ENCODE results near the gene SCN1A. TPM values are rescaled to one million over a fixed set of nuclear protein-coding genes. Genes with fewer than 3 reads are reported as not detected.

The SCN1A gene
- total RNA-seq, 1 donor from 2014 or later: 26.9 TPM

DNA sequence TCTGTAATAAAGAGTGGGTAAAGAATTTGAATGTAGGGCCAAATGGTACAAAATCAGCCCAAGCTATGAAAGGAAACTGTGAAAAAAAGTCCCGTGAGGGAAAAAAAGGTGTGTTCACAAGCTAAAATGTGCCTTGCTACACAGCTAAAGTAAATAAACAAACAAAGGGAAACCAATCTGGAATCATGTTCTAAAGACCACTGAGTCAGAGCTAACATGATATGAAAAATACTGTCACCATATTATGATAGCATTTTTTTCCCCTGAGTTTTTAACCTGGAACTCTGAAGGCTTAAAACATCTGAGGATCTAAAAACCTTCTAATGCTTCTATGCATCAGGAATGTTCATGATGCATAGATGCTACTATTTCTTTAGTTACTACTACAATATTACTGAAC is 58.8 kb downstream of the SCN1A start:
- ATAC-seq: no peak
- no peak for TF ChIP-seq CTCF (IDR thresholded peaks at IDR 0.05)
- Histone ChIP-seq H3K4me3 (no peak overlapping the region), H3K27me3 (no peaks in the 10 kb centered on the region), H3K9me3 (no peaks in the 10 kb centered on the region), H3K27ac (no peak overlapping the region), H3K4me1 (no peaks in the 10 kb centered on the region), H3K36me3 (no peaks in the 10 kb centered on the region)
- no peak for DNase-seq
- intact Hi-C loops (cut with DNase I): no loop called here

DNA sequence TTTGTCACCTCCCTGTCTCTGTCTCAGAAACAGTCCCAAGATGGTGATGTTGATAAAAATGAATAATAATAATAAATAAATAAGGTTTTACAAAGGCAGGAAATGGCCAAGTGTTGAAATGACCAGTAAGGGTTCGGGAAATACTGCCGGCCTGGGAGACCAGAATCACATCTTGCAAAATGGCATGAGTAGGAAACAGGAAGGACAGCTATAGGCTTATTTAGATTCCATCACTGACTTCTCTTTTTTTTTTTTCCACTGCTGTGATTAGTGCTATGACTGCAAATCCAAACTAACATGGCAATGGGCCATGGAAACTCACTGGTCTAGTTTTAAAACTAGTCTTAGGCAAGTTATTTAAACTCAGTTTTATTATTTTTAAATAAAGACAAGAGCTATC is 60.6 kb downstream of the SCN1A start:
- H3K4me3 ChIP-seq: no peak overlapping the region
- intact Hi-C loops (cut with DNase I): no loop called here
- no peaks in the 10 kb centered on the region for H3K27me3 ChIP-seq
- no peak for TF ChIP-seq CTCF (IDR thresholded peaks at IDR 0.05)
- no peaks in the 10 kb centered on the region for H3K4me1 ChIP-seq
- H3K27ac ChIP-seq: no peak overlapping the region
- H3K9me3 ChIP-seq: no peaks in the 10 kb centered on the region
- no peak for DNase-seq
- peak; percentile 60 for ATAC-seq
- H3K36me3 ChIP-seq: no peaks in the 10 kb centered on the region

GRCh38 chr2:166060191-166060590 is 67.6 kb downstream of the SCN1A start:
- no peak for ATAC-seq
- Histone ChIP-seq H3K9me3 (no peaks in the 10 kb centered on the region), H3K36me3 (no peaks in the 10 kb centered on the region), H3K4me1 (no peaks in the 10 kb centered on the region), H3K27ac (no peak overlapping the region), H3K27me3 (no peaks in the 10 kb centered on the region), H3K4me3 (no peak overlapping the region)
- DNase-seq: no peak
- intact Hi-C loops (cut with DNase I): no loop called here
- no peak for TF ChIP-seq CTCF (IDR thresholded peaks at IDR 0.05)

DNA sequence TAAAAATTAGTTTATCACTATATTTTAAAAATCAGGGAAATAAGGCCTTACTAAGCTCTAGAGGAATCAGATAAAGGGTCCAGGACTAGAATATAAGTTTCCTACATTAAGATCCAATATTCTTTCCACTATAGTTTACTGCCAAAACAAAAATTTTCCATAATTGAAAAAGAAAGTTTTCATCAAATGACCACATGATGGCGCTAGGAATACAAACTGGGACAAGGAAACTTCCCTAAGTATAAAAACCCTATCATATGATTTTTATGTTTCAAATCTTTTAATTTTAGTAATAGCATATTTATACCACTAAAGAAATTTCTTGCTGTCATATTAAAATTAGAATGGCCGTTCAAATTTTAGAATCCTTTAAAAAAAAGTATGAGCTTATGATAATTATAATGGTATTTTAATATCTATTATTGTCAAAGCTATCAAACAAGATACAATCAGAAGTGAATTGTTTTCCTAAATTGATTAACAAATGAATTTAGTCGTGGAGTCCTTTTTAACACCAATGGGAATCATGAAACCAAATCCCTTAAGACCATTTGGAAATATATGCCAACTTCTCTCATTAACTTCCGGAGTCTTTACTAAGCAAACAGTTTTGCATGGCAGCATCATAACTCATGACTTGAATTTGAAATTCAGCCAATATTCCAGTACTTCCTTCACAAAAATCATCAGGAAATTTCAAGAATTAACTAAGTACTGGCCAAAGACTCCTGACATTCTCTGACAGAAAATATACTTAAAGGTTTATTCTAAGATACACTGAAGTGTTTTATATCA is 70.3 kb downstream of the SCN1A start:
- intact Hi-C loops (cut with DNase I): no loop called here
- no peaks in the 10 kb centered on the region for H3K9me3 ChIP-seq
- H3K4me1 ChIP-seq: no peaks in the 10 kb centered on the region
- H3K27me3 ChIP-seq: no peaks in the 10 kb centered on the region
- H3K36me3 ChIP-seq: no peaks in the 10 kb centered on the region
- H3K27ac ChIP-seq: no peak overlapping the region
- ATAC-seq: peak; percentile 24
- no peak for DNase-seq
- peak; percentile 54 for TF ChIP-seq CTCF (IDR thresholded peaks at IDR 0.05)
- H3K4me3 ChIP-seq: no peak overlapping the region

- no peak overlapping the region for H3K4me3 ChIP-seq
- no peaks in the 10 kb centered on the region for H3K4me1 ChIP-seq
- no peaks in the 10 kb centered on the region for H3K36me3 ChIP-seq
- ATAC-seq (no peak), DNase-seq (no peak)
- intact Hi-C loops (cut with DNase I): no loop called here
- no peak overlapping the region for H3K27ac ChIP-seq
- TF ChIP-seq CTCF (IDR thresholded peaks at IDR 0.05): no peak
- no peaks in the 10 kb centered on the region for H3K27me3 ChIP-seq
- H3K9me3 ChIP-seq: no peaks in the 10 kb centered on the region
Measured at GRCh38 chr2:166044853-166045483, 82.9 kb downstream of the SCN1A start.

Measured in upper lobe of right lung (tissue), 1 donor.